ENCODE measurements around the gene TMEM121.

TMEM121 gene

GRCh38 chr14:105525861-105526775 lies at the start of gene TMEM121:
TMEM121 (plus strand) TSS chr14:105526583; CDS start chr14:105528835, 2,252 bp downstream.
- DNase-seq (ENCODE audit: low read depth), result no peak

- DNase-seq (ENCODE audit: low read depth), result no peak
These were observed 49.3 kb upstream of the TMEM121 start for GRCh38 chr14:105476831-105477659.

- no peak for DNase-seq (ENCODE audit: low read depth)
These were observed 48.6 kb upstream of the TMEM121 start for GRCh38 chr14:105477660-105478397.

- no peak for DNase-seq (ENCODE audit: low read depth)
These were observed 47.8 kb upstream of the TMEM121 start for GRCh38 chr14:105478398-105479251.

- no peak for DNase-seq (ENCODE audit: low read depth)
These were observed 46.8 kb upstream of the TMEM121 start for GRCh38 chr14:105479431-105480158.

DNA sequence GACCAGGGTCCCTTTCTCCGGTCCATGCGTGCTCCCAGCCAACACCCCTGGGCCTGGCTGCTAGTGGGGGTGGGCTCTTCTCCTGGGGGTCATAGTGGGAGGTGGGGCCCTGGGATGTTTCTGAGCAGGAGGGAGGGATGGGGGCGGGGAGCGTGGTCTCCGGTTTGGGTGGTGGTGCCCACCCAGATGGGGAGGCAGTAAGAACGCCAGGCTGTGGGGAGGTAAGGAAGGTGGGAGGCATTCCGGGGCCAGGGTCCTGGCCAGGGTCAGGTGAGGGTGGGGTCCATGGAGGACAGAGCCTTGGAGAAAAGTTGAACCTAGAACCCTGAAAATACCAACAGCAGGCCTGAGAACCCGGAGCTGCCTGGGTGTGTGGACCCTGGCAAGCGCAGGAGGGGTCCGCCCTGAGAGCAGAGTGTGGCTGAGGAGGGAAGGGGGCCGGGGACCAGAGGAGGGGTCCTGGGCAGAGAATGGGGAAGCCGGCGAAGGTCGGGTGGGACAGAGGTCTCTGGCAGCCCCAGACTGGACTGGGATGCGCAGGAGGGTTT lies 46.1 kb upstream of the TMEM121 start:
- DNase-seq (ENCODE audit: low read depth), result no peak

GRCh38 chr14:105480807-105481801 lies 45.3 kb upstream of the TMEM121 start:
- DNase-seq (ENCODE audit: low read depth), result peak; percentile 77

DNA sequence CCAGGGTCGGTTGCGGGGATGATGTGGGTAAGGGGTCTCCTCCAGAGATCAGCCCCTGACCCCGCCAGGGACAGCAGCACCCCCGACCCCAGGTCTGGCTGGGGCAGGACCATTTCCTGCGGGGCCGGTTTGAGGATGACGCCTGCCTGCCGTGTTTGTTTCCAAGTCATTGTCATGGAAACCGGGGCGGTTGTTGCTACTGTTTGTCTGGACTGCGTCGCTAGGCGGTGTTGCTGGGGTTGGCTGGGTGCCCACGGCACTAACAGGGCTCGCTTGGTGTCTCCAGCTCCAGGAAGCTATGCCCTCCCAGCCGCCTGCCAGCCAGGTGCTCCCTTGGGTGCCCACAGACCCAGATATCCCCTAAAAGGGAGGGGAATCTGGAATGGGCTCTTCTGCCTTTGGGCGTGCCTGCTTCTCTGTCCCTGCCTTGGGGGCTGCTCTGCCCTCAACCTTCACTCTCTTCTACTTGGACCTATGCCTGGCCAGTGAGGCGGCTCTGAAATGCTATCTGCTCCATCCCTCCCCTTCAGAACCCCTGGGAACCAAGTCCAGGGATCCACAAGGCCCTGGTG lies 44.4 kb upstream of the TMEM121 start:
- DNase-seq (ENCODE audit: low read depth), result peak; percentile 97

GRCh38 chr14:105482486-105483110 lies 43.8 kb upstream of the TMEM121 start:
- no peak for DNase-seq (ENCODE audit: low read depth)

GRCh38 chr14:105483300-105484068 lies 42.9 kb upstream of the TMEM121 start:
- no peak for DNase-seq (ENCODE audit: low read depth)

- no peak for DNase-seq (ENCODE audit: low read depth)
These were observed 42.0 kb upstream of the TMEM121 start for GRCh38 chr14:105484069-105484996.

GRCh38 chr14:105484997-105485393 lies 41.4 kb upstream of the TMEM121 start:
- no peak for DNase-seq (ENCODE audit: low read depth)

- no peak for DNase-seq (ENCODE audit: low read depth)
These were observed 40.6 kb upstream of the TMEM121 start for GRCh38 chr14:105485739-105486162.

GRCh38 chr14:105486163-105486973 lies 40.0 kb upstream of the TMEM121 start, which contains the start of gene CRIP1:
CRIP1 (plus strand) TSS chr14:105486886; CDS start chr14:105487260, 374 bp downstream.
- DNase-seq (ENCODE audit: low read depth), result no peak

- DNase-seq (ENCODE audit: low read depth), result no peak
These were observed 39.4 kb upstream of the TMEM121 start for GRCh38 chr14:105486974-105487448.
